Measurements from ENCODE around the gene ZNF266. TPM values are rescaled to one million over a fixed set of nuclear protein-coding genes. Genes with fewer than 3 reads are reported as not detected.

Gene ZNF266
- total RNA-seq, 1 donor from 2014 or later = 25.8 TPM

GRCh38 chr19:9456018-9456689 is 20.8 kb upstream of the ZNF266 start:
- TF ChIP-seq CTCF (conservative IDR thresholded peaks at IDR 0.05) = no peak
- peaks cover 37% of the 10 kb centered on the region for H3K36me3 Mint-ChIP-seq (ENCODE audit: low read depth)
- no peak for DNase-seq (ENCODE audit: low read depth, low spot score)
- peaks cover 44% of the 10 kb centered on the region for H3K9me3 Mint-ChIP-seq
- H3K4me1 Mint-ChIP-seq = no peaks in the 10 kb centered on the region
- H3K27ac Mint-ChIP-seq (ENCODE audit: unreplicated experiment) = no peak overlapping the region
- H3K27me3 Mint-ChIP-seq (ENCODE audit: low read depth) = no peaks in the 10 kb centered on the region
- no peak overlapping the region for H3K4me3 Mint-ChIP-seq

DNA sequence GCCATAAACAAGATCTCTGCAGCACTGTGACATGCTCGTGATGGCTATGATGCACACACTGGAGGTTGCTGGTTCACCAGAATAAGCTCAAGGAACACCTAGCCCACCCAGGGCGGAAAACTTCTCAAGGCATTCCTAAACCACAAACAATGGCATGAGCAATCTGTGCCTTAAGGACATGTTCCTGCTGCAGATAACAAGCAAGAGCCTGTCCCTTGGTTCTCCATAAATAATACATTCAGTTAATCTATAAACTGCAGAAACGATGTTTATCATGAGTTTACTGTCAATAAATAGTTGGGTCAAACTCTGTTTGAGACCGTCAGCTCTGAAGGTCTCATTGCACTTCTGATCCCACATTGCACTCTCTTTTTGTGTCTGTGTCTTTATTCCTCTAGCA is 18.6 kb upstream of the ZNF266 start:
- Mint-ChIP-seq H3K9me3 (peaks cover 39% of the 10 kb centered on the region), H3K4me1 (no peaks in the 10 kb centered on the region), H3K27me3 (ENCODE audit: low read depth) (no peaks in the 10 kb centered on the region), H3K36me3 (ENCODE audit: low read depth) (peaks cover 30% of the 10 kb centered on the region), H3K27ac (ENCODE audit: unreplicated experiment) (no peak overlapping the region), H3K4me3 (no peak overlapping the region)
- TF ChIP-seq CTCF (conservative IDR thresholded peaks at IDR 0.05) = no peak
- no peak for DNase-seq (ENCODE audit: low read depth, low spot score)

DNA sequence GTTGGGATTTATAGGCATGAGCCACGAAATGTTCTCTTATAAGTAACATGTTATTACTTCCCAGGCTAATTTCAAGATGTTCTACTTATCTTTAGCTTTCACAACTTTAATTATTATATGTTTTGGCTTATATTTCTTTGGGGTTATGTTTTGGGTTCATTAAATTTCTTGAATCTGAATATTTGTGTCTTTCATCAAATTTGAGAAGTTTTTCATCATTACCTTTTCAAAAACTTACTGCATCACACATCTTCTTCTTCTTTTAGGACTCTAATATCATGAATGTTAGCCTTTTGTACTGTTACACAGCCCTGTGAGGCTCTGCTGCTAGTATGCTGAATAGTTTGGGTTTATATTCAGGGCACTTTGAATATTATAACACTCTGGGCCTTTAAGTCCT is 9.7 kb upstream of the ZNF266 start:
- no peak for TF ChIP-seq CTCF (conservative IDR thresholded peaks at IDR 0.05)
- Mint-ChIP-seq H3K27ac (ENCODE audit: unreplicated experiment) (no peak overlapping the region), H3K9me3 (peaks cover 31% of the 10 kb centered on the region), H3K27me3 (ENCODE audit: low read depth) (no peaks in the 10 kb centered on the region), H3K36me3 (ENCODE audit: low read depth) (peaks cover 50% of the 10 kb centered on the region), H3K4me3 (no peak overlapping the region), H3K4me1 (no peaks in the 10 kb centered on the region)
- DNase-seq (ENCODE audit: low read depth, low spot score) = no peak

- no peak for TF ChIP-seq CTCF (conservative IDR thresholded peaks at IDR 0.05)
- Mint-ChIP-seq H3K4me1 (peaks cover 37% of the 10 kb centered on the region), H3K27me3 (ENCODE audit: low read depth) (no peaks in the 10 kb centered on the region), H3K9me3 (peaks cover 8% of the 10 kb centered on the region), H3K36me3 (ENCODE audit: low read depth) (peaks cover 30% of the 10 kb centered on the region), H3K4me3 (peak overlapping the region; percentile 95), H3K27ac (ENCODE audit: unreplicated experiment) (no peak overlapping the region)
- no peak for DNase-seq (ENCODE audit: low read depth, low spot score)
Observed at GRCh38 chr19:9436358-9436757, 985 bp upstream of the ZNF266 start.

GRCh38 chr19:9431475-9431874 is 3.9 kb downstream of the ZNF266 start:
- peaks cover 33% of the 10 kb centered on the region for H3K4me1 Mint-ChIP-seq
- peaks cover 33% of the 10 kb centered on the region for H3K36me3 Mint-ChIP-seq (ENCODE audit: low read depth)
- H3K27me3 Mint-ChIP-seq (ENCODE audit: low read depth) = no peaks in the 10 kb centered on the region
- H3K27ac Mint-ChIP-seq (ENCODE audit: unreplicated experiment) = no peak overlapping the region
- peak; percentile 50 for DNase-seq (ENCODE audit: low read depth, low spot score)
- H3K9me3 Mint-ChIP-seq = no peaks in the 10 kb centered on the region
- H3K4me3 Mint-ChIP-seq = peak overlapping the region; percentile 79
- peak; percentile 64 for TF ChIP-seq CTCF (conservative IDR thresholded peaks at IDR 0.05)

Measured in neural crest cell (in vitro differentiated cells).